Right lobe of liver (tissue), 6 donors: ENCODE results near the gene CYP3A4. TPM values are rescaled to one million over a fixed set of nuclear protein-coding genes. Genes with fewer than 3 reads are reported as not detected.

Experiments
- ATAC-seq, 4 donors: fragments of 200-7000 bp; cut with Tn5 transposase; one replicate each; pipeline ENCODE4 v1.9.1; 2020; ENCODE audit warnings: mild to moderate bottlenecking in 4 of 4, moderate library complexity in 4 of 4
- DNase-seq, 3 donors: peaks; one replicate each; pipeline ENCODE4 v3.0.0-alpha.2; 2020
- H3K27ac ChIP-seq, 3 donors: fragments of 200-600 bp; one replicate each; pipeline ENCODE4 v1.8.0; 2022
- H3K27me3 ChIP-seq, 2 donors: fragments of 200-600 bp; one replicate each; pipeline ENCODE4 v1.8.0; 2022
- H3K36me3 ChIP-seq, 4 donors: fragments of 200-600 bp; sonication (generic) in 1 of 4; one replicate each; pipeline versions ENCODE4 v1.5.1 to v1.8.0; 2017 to 2022; ENCODE audit warnings: control low read depth in 1 of 4
- H3K4me1 ChIP-seq, 4 donors: fragments of 200-600 bp; sonication (generic) in 1 of 4; one replicate each; pipeline versions ENCODE4 v1.5.1 to v1.8.0; 2017 to 2022; ENCODE audit warnings: control low read depth in 1 of 4
- H3K4me3 ChIP-seq, 3 donors: fragments of 200-600 bp; one replicate each; pipeline ENCODE4 v1.8.0; 2022
- H3K9me3 ChIP-seq, 4 donors: fragments of 200-600 bp; sonication (generic) in 1 of 4; one replicate each; pipeline versions ENCODE4 v1.5.1 to v1.8.0; 2017 to 2022; ENCODE audit warnings: control low read depth in 1 of 4
- CTCF ChIP-seq, 4 donors: fragments of 200-600 bp in 3 of 4; fragments of 450-650 bp in 1 of 4; IDR thresholded peaks; one replicate each; pipeline versions ENCODE4 v1.5.1 to v1.8.0; 2016 to 2022; ENCODE audit warnings: antibody characterized with exemption in 4 of 4, mild to moderate bottlenecking in 2 of 4
- POLR2A ChIP-seq: fragments of 450-650 bp; IDR thresholded peaks from one replicate; pipeline ENCODE4 v1.6.1; 2017; ENCODE audit warnings: antibody characterized with exemption, mild to moderate bottlenecking
- WGBS: methylation state at CpG from one replicate; pipeline ENCODE4 v1.1.6; 2018; ENCODE audit warnings: low coverage, low lambda C conversion rate; ENCODE audit not compliant: insufficient coverage; ENCODE audit errors: missing lambda C conversion rate; 5-methylcytosine and 5-hydroxymethylcytosine counted together
- intact Hi-C, 2 donors: fragments of 100-400 bp; cut with DNase I; formaldehyde crosslinking; loops; one replicate each; pipeline versions ENCODE4 v1.11.2 to v1.14.1; 2022
- total RNA-seq, 6 experiments: library from RNA; depleted of rRNA in 2 of 6; stranded (reverse); fragments of >200 nt in 2 of 6; fragmentation: NEBNext Ultra II Directional in 3 of 6; extraction: Animal tissue kit (Norgen Biotek cat#: 25700) in 3 of 6; gene quantifications; one replicate each; pipeline versions ENCODE4 v1.1.0 to v1.2.4, GENCODE V29; 2016 to 2023
- donor health status: DM: no; HTN: yes; CAD: no.
- donor health status: DM: no; HTN: no; CAD: no.
- donor health status: DM: no; HTN: no; CAD: no.
- donor health status: DM: no; HTN: yes; CAD: no.
- donor health status: DM: no; HTN: yes; CAD: no.

Gene CYP3A4
- total RNA-seq, 6 experiments from 2014 or later = 443 to 12,747 (median 1,120) TPM

DNA sequence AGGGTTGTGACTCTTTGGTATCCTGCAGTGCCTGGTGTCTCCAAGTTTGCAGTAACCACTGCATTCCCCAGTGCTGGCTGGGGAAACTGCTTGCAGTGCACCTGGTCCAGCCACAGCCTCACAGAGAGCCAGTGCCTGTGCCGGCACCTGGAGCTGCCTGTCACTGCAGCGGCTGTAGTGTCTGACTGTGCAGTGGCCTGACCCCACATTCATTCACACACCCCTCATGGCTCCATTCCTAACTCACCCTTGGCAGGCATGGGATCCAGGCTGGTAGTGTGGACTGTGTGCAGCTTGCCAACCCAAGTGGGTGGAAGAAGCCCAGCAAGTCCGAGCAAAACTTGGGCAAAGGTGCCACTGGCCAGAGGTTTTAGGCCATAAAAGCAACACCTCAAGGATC is 40.1 kb upstream of the CYP3A4 start:
- Histone ChIP-seq H3K27ac (peak overlapping the region; percentile 18 to 97 (median 82)), H3K36me3 (no peaks in the 10 kb centered on the region), H3K9me3 (no peaks in the 10 kb centered on the region), H3K27me3 (no peaks in the 10 kb centered on the region), H3K4me3 (peak overlapping the region in 2 of 3 donors; percentile 14 to 57), H3K4me1 (peaks cover 0 to 36% (median 11%) of the 10 kb centered on the region in 4 donors)
- peak; percentile 0 to 36 (median 22) for ATAC-seq
- DNase-seq = peak in 2 of 3 donors; percentile 73 to 80
- intact Hi-C loops = no loop called here
- WGBS = no CpG with 5 or more reads among the region's 3 CpGs
- TF ChIP-seq POLR2A = no peak
- TF ChIP-seq CTCF (IDR thresholded peaks at IDR 0.05) = no peak

- intact Hi-C loops = no loop called here
- DNase-seq (peak; percentile 38 to 85 (median 73)), ATAC-seq (peak in 3 of 4 donors; percentile 47 to 48 (median 48))
- Histone ChIP-seq H3K4me1 (peaks cover 0 to 36% (median 11%) of the 10 kb centered on the region in 4 donors), H3K36me3 (no peaks in the 10 kb centered on the region), H3K27me3 (no peaks in the 10 kb centered on the region), H3K9me3 (no peaks in the 10 kb centered on the region), H3K27ac (peak overlapping the region in 2 of 3 donors; percentile 82 to 97), H3K4me3 (peak overlapping the region in 2 of 3 donors; percentile 14 to 57)
- 33% methylated on average over 2 of the region's 4 CpGs for WGBS
- TF ChIP-seq POLR2A (no peak), CTCF (IDR thresholded peaks at IDR 0.05) (no peak)
Observed at GRCh38 chr7:99822731-99823718, 39.0 kb upstream of the CYP3A4 start.

- WGBS = no CpG with 5 or more reads among the region's 2 CpGs
- Histone ChIP-seq H3K9me3 (no peaks in the 10 kb centered on the region), H3K4me1 (peaks cover 0 to 26% (median 6%) of the 10 kb centered on the region in 4 donors), H3K27me3 (no peaks in the 10 kb centered on the region), H3K36me3 (no peaks in the 10 kb centered on the region), H3K4me3 (no peak overlapping the region), H3K27ac (peak overlapping the region in 1 of 3 donors; percentile 30)
- DNase-seq (no peak), ATAC-seq (no peak)
- intact Hi-C loops = no loop called here
- TF ChIP-seq POLR2A (no peak), CTCF (IDR thresholded peaks at IDR 0.05) (no peak)
Observed at GRCh38 chr7:99820408-99821027, 36.5 kb upstream of the CYP3A4 start.

DNA sequence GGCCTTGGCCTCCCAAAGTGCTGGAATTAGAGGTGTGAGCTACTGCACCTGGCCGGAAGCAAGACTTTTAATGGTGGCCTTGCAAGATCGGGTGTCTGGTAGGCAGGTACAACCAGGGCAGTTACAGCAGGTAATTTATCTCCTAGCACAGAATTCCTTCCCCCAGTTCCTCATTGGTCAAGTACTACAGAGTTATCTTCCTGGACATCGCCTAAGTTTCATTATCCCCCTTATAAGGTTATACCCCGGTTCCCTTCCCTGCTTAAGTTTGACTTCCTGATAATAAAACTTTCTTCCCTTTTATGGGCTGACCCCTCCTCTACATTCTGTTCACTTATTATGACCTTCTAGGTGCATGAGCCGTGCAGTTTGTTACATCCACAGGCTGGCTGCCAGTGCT is 24.8 kb upstream of the CYP3A4 start:
- H3K27ac ChIP-seq = no peak overlapping the region
- H3K9me3 ChIP-seq = no peaks in the 10 kb centered on the region
- no peak for DNase-seq
- no peak for ATAC-seq
- no peaks in the 10 kb centered on the region for H3K36me3 ChIP-seq
- no peaks in the 10 kb centered on the region for H3K4me1 ChIP-seq
- TF ChIP-seq POLR2A (no peak), CTCF (IDR thresholded peaks at IDR 0.05) (no peak)
- 92% methylated on average over 5 of the region's 5 CpGs for WGBS
- H3K4me3 ChIP-seq = no peak overlapping the region
- no peaks in the 10 kb centered on the region for H3K27me3 ChIP-seq
- intact Hi-C loops = no loop called here
